ACC112 (cell line): ENCODE results near the gene DNAJC30.

Experiments
- H2AFZ ChIP-seq: fragments of 200-600 bp; sonication (generic); one replicate; pipeline ENCODE4 v1.6.0; 2017; ENCODE audit warnings: antibody characterized with exemption, low read length; ENCODE audit not compliant: unreplicated experiment
- H3K27ac ChIP-seq: fragments of 200-600 bp; sonication (generic); 2 replicates; pipeline ENCODE4 v1.5.1; 2014; ENCODE audit warnings: low read depth, mild to moderate bottlenecking, antibody characterized with exemption, low read length, moderate library complexity
- H3K27me3 ChIP-seq: fragments of 200-600 bp; sonication (generic); 2 replicates; pipeline ENCODE4 v1.6.1; 2014; ENCODE audit warnings: mild to moderate bottlenecking, antibody characterized with exemption, low read length, moderate library complexity, mixed read lengths; ENCODE audit not compliant: insufficient read depth
- H3K36me3 ChIP-seq: fragments of 200-600 bp; sonication (generic); 2 replicates; pipeline ENCODE4 v1.6.1; 2016; ENCODE audit warnings: mild to moderate bottlenecking, antibody characterized with exemption, low read length, moderate library complexity, mixed read lengths; ENCODE audit not compliant: insufficient read depth
- H3K4me1 ChIP-seq: fragments of 200-600 bp; sonication (generic); one replicate; pipeline ENCODE4 v1.6.1; 2016; ENCODE audit warnings: low read length, mixed read lengths; ENCODE audit not compliant: insufficient read depth, unreplicated experiment, control insufficient read depth
- H3K4me3 ChIP-seq: fragments of 200-600 bp; sonication (generic); 2 replicates; pipeline ENCODE4 v1.5.1; 2014; ENCODE audit warnings: mild to moderate bottlenecking, low read depth, low read length
- H3K79me2 ChIP-seq: fragments of 200-600 bp; sonication (generic); one replicate; pipeline ENCODE4 v1.6.0; 2016; ENCODE audit warnings: low read length; ENCODE audit not compliant: control insufficient read depth, unreplicated experiment, insufficient read depth

Gene DNAJC30

GRCh38 chr7:73708961-73709549 lies 25.8 kb upstream of the DNAJC30 start:
- peaks cover 24% of the 10 kb centered on the region; the same call in 1 of the 2 replicates for H3K36me3 ChIP-seq
- H2AFZ ChIP-seq = no peak overlapping the region
- no peak overlapping the region for H3K4me3 ChIP-seq
- H3K79me2 ChIP-seq = peaks cover 70% of the 10 kb centered on the region
- H3K4me1 ChIP-seq = peaks cover 82% of the 10 kb centered on the region
- H3K27ac ChIP-seq = no peak overlapping the region
- H3K27me3 ChIP-seq = no peaks in the 10 kb centered on the region

- H3K4me3 ChIP-seq = no peak overlapping the region
- H3K27ac ChIP-seq = peak overlapping the region; percentile 59
- no peak overlapping the region for H2AFZ ChIP-seq
- no peaks in the 10 kb centered on the region for H3K27me3 ChIP-seq
- peaks cover 58% of the 10 kb centered on the region for H3K79me2 ChIP-seq
- H3K4me1 ChIP-seq = peaks cover 66% of the 10 kb centered on the region
- peaks cover 22% of the 10 kb centered on the region; the same call in 1 of the 2 replicates for H3K36me3 ChIP-seq
These were observed 23.9 kb upstream of the DNAJC30 start for GRCh38 chr7:73707045-73707631.

DNA sequence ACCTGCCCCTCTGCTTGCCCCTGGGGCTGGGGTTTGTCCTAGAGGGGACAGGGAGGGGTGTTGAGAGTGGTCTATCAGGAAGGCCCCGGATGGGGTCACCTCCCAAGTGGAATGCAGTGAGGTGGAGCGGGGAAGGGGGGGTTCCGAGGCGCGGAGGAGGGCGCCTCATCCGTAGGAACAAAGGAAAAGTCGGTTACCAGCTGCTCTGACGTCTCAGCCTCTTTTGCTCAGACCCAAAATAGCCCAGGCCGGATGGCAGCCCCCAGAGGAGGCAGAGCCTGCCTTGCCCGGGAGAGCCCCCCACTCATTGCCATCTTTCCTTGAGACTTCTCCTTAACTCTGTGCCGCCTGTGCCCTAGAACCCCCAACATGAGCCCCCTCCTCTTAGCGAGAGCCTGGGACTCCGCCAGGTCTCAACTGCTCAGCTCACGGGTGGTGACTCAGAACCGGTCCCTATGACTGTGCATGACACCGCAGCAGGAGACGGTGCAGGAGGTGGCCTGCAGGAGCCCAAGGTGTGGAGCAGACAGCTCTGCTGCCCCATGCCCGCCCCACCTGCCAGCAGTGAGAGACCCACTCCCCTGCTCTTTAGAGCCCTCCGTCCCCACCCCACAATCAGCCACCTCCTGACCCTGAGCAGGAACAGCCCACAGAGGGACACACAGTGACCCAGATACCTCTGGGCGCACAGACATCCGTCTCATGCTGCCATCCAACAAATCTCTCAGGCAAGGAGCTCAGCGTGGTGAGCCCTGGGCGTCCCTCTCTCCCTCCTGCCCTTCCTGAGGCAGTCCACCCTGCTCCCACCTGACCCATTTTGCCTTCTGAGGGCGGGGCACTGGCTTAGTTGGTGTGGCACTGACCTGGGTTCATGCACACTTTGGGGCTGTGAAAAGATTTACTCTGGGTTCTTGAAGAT lies 23.1 kb upstream of the DNAJC30 start:
- Histone ChIP-seq H3K79me2 (peaks cover 50% of the 10 kb centered on the region), H3K4me1 (peaks cover 58% of the 10 kb centered on the region), H3K27ac (peak overlapping the region; percentile 59), H3K36me3 (peaks cover 24% of the 10 kb centered on the region; the same call in 1 of the 2 replicates), H2AFZ (no peak overlapping the region), H3K27me3 (no peaks in the 10 kb centered on the region), H3K4me3 (no peak overlapping the region)

DNA sequence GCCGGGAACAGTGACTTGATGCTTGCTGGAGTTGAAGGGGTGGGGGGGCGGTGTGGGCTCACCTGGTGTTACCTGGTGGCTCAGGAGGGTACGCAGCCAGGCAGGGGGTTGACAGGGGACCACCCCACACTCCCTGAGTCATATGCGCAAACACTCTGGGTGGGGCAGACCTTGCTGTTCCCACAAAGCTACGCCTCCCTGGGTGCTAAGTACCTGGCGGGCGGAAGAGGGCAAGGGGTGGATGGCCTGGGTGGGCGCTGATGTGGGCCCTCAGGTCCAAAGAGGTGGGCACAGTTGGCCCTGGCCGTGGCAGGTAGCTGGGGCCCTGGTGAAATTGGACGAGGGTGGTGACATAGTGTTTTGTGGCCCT lies 22.3 kb upstream of the DNAJC30 start:
- Histone ChIP-seq H3K4me1 (peaks cover 51% of the 10 kb centered on the region), H3K4me3 (no peak overlapping the region), H3K27ac (peak overlapping the region; percentile 59), H3K27me3 (no peaks in the 10 kb centered on the region), H3K79me2 (peaks cover 42% of the 10 kb centered on the region), H2AFZ (no peak overlapping the region), H3K36me3 (peaks cover 19% of the 10 kb centered on the region; the same call in 1 of the 2 replicates)

DNA sequence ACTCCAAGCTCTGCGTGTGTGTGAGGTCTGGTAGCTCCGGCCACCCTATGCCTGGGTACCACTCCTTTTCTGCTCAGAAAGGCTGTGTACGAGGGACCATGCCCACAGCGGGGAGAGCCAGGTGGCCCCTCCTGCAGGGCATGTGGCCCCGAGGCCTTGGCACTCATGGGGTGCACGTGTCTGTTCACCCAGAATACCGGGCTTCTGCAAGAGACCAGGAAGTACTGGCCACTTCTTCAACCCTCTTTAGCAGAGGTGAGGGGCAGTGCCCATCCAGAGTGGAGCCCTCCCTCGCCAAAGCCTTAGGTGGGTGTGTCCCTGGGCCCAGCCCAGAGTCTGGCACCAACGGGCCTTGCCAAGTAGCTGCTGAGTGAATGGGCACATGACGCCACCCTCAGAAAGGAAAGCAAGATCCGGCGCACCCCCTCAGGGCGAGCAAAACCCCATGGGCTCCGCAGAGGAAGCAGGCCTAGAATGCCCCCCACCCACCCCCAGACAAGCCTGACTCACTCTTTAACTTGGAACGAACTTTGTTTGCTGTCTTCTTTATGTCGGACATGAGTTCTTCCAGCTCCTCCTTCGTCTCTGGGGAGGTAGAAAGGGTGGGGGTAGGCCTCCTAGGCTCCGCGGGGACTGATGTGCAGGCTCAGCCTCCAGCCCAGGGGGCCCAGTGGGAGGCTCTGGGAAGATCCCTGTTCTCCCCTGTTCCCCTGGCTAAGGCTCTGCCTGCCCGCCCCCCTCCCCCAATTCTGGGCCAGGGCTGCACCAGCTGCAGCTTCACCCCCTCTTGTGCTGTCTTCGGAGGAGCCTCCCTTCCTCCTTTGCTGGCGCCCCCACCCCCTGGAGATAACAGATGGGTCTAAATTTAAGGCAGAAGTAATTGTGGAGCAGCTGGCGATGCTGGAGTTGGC lies 21.6 kb upstream of the DNAJC30 start:
- peaks cover 51% of the 10 kb centered on the region for H3K4me1 ChIP-seq
- H3K4me3 ChIP-seq = no peak overlapping the region
- H3K36me3 ChIP-seq = peaks cover 23% of the 10 kb centered on the region; the same call in 1 of the 2 replicates
- H3K27ac ChIP-seq = peak overlapping the region; percentile 59
- peaks cover 37% of the 10 kb centered on the region for H3K79me2 ChIP-seq
- no peak overlapping the region for H2AFZ ChIP-seq
- H3K27me3 ChIP-seq = no peaks in the 10 kb centered on the region

GRCh38 chr7:73703757-73704639 lies 20.7 kb upstream of the DNAJC30 start:
- no peak overlapping the region for H2AFZ ChIP-seq
- peaks cover 28% of the 10 kb centered on the region for H3K79me2 ChIP-seq
- no peak overlapping the region for H3K4me3 ChIP-seq
- no peaks in the 10 kb centered on the region for H3K27me3 ChIP-seq
- H3K27ac ChIP-seq = peak overlapping the region; percentile 14; the same call in 1 of the 2 replicates
- peaks cover 46% of the 10 kb centered on the region for H3K4me1 ChIP-seq
- H3K36me3 ChIP-seq = peaks cover 23% of the 10 kb centered on the region; the same call in 1 of the 2 replicates

DNA sequence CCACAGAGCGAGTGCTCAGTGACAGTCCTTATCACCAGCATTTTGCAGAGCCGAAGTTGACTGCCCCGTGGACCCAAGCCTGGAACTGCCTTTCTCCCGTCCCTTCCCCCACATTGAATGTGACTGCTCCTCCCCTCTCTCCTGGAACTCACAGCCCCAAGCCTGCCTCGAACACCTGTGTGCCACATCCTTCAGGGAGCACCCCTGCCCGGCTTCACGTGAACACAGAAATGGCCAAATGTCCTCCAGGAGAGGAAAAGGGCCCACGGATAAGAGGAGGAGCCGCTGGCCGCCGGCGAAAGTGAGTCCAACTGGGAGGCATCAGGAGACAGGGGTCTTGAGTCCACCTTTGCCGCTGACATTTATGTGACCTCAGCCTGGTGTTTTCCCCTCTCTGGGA lies 20.0 kb upstream of the DNAJC30 start:
- Histone ChIP-seq H3K4me1 (peaks cover 38% of the 10 kb centered on the region), H3K79me2 (peaks cover 20% of the 10 kb centered on the region), H3K36me3 (peaks cover 22% of the 10 kb centered on the region; the same call in 1 of the 2 replicates), H3K27ac (no peak overlapping the region), H3K4me3 (no peak overlapping the region), H3K27me3 (no peaks in the 10 kb centered on the region), H2AFZ (no peak overlapping the region)

DNA sequence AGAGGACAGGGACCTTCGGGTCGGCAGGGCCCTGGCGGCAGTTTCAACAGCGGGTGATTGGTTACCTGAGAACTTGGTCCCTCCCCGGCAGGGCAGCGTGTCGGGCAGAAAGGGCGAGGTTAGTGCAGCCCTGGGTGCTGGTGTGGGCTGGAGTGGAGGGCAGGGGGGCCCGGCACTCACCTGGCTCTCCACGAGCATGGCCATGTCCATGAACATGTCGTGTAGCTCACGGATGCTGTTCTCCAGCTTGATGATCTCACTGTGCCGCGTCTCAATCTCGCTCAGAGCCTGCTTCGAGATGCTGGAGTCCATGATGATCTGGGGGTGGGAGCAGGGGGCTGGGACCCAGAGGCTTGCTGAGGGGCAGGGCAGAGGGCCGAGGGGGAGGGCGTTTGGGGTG lies 19.4 kb upstream of the DNAJC30 start:
- H3K36me3 ChIP-seq = peaks cover 22% of the 10 kb centered on the region; the same call in 1 of the 2 replicates
- H3K4me3 ChIP-seq = no peak overlapping the region
- H3K79me2 ChIP-seq = peaks cover 19% of the 10 kb centered on the region
- no peak overlapping the region for H2AFZ ChIP-seq
- peaks cover 36% of the 10 kb centered on the region for H3K4me1 ChIP-seq
- no peaks in the 10 kb centered on the region for H3K27me3 ChIP-seq
- H3K27ac ChIP-seq = no peak overlapping the region

GRCh38 chr7:73702226-73702625 lies 19.0 kb upstream of the DNAJC30 start:
- Histone ChIP-seq H3K79me2 (peaks cover 18% of the 10 kb centered on the region), H3K4me1 (peaks cover 33% of the 10 kb centered on the region), H3K27ac (no peak overlapping the region), H3K36me3 (peaks cover 22% of the 10 kb centered on the region; the same call in 1 of the 2 replicates), H3K4me3 (no peak overlapping the region), H2AFZ (no peak overlapping the region), H3K27me3 (no peaks in the 10 kb centered on the region)
